Esophagus squamous epithelium (tissue), 4 donors: Measurements from ENCODE around the gene TNNI2.

Experiments used
- POLR2A ChIP-seq, 4 donors: fragments of 450-650 bp; IDR thresholded peaks; one replicate each; pipeline ENCODE4 v1.6.1; 2017; ENCODE audit warnings: antibody characterized with exemption in 4 of 4, mild to moderate bottlenecking in 4 of 4, moderate library complexity in 3 of 4
- TF ChIP-seq, protein P1 (sequence below), 6 experiments: fragments of 450-650 bp in 4 of 6; fragments of 200-600 bp in 2 of 6; sonication (generic) in 2 of 6; IDR thresholded peaks; one replicate each; pipeline ENCODE4 v1.5.1; 2016 to 2019; ENCODE audit warnings: antibody characterized with exemption in 6 of 6, mild to moderate bottlenecking in 4 of 6, moderate library complexity in 4 of 6

- TF ChIP-seq, protein P1, sequence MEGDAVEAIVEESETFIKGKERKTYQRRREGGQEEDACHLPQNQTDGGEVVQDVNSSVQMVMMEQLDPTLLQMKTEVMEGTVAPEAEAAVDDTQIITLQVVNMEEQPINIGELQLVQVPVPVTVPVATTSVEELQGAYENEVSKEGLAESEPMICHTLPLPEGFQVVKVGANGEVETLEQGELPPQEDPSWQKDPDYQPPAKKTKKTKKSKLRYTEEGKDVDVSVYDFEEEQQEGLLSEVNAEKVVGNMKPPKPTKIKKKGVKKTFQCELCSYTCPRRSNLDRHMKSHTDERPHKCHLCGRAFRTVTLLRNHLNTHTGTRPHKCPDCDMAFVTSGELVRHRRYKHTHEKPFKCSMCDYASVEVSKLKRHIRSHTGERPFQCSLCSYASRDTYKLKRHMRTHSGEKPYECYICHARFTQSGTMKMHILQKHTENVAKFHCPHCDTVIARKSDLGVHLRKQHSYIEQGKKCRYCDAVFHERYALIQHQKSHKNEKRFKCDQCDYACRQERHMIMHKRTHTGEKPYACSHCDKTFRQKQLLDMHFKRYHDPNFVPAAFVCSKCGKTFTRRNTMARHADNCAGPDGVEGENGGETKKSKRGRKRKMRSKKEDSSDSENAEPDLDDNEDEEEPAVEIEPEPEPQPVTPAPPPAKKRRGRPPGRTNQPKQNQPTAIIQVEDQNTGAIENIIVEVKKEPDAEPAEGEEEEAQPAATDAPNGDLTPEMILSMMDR (IDR thresholded peaks at IDR 0.05): peak; percentile 32 to 75 (median 44)
- TF ChIP-seq POLR2A (IDR thresholded peaks at IDR 0.05): no peak
Observed at GRCh38 chr11:1876361-1877063, 37.7 kb downstream of the TNNI2 start.
